ENCODE data around the gene ADAMTS2. TPM values are rescaled to one million over a fixed set of nuclear protein-coding genes. Genes with fewer than 3 reads are reported as not detected.

Gene ADAMTS2
- total RNA-seq, 6 experiments from 2014 or later = 31.5 to 38.4 (median 34.1) TPM

DNA sequence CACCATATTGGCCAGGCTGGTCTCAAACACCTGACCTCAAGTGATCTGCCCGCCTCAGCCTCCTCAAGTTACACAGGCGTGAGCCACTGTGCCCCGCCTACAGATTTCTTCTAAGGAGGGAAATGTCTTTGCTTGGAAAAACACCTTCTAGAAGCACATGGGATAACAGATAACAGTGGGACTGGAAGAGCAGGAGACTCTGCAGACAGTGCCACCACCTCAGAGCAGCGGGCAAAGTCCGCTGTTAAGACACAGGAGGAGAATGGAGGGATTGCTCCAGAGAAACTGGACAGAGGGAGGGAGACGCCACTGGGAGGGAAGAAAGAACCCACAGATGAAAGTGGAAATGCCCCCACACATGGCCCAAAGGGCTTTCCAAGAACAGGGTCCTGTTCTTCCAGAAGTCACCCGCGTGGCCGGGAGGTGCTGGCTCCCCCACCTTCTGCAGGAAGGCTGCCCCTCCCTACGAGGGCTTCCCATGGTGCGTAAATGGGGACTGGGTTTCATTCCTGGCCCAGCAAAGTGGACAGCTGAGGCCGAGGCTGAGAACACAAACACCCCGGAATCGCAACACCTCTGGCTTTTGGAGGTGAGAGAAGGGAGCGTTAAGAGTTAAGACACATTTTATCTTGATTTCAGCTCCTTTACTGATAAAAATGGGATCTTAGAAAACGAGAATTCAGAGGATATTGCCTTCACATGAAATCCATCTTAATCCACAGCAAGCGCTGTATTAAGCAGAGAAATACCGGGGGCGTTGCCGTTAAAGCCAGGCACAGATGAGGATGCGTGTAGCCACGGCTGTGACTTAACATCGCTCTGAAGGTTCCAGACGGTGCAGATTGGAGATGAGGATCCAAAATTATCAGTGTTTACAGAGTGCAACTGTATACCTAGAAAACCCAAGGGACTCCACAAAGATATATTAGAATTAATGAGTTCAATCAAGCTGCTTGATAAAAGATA, 11.2 kb downstream of the ADAMTS2 start:
- Mint-ChIP-seq H3K27ac (no peak overlapping the region), H3K27me3 (ENCODE audit: insufficient read depth) (peaks cover 3% of the 10 kb centered on the region), H3K36me3 (ENCODE audit: low read depth) (no peaks in the 10 kb centered on the region), H3K4me3 (no peak overlapping the region), H3K4me1 (ENCODE audit: low read depth) (peaks cover 12% of the 10 kb centered on the region; the same call in 1 of the 2 replicates), H3K9me3 (no peaks in the 10 kb centered on the region)
- TF ChIP-seq, protein P1, sequence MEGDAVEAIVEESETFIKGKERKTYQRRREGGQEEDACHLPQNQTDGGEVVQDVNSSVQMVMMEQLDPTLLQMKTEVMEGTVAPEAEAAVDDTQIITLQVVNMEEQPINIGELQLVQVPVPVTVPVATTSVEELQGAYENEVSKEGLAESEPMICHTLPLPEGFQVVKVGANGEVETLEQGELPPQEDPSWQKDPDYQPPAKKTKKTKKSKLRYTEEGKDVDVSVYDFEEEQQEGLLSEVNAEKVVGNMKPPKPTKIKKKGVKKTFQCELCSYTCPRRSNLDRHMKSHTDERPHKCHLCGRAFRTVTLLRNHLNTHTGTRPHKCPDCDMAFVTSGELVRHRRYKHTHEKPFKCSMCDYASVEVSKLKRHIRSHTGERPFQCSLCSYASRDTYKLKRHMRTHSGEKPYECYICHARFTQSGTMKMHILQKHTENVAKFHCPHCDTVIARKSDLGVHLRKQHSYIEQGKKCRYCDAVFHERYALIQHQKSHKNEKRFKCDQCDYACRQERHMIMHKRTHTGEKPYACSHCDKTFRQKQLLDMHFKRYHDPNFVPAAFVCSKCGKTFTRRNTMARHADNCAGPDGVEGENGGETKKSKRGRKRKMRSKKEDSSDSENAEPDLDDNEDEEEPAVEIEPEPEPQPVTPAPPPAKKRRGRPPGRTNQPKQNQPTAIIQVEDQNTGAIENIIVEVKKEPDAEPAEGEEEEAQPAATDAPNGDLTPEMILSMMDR (IDR thresholded peaks at IDR 0.05) = no peak
- no peak for DNase-seq

DNA sequence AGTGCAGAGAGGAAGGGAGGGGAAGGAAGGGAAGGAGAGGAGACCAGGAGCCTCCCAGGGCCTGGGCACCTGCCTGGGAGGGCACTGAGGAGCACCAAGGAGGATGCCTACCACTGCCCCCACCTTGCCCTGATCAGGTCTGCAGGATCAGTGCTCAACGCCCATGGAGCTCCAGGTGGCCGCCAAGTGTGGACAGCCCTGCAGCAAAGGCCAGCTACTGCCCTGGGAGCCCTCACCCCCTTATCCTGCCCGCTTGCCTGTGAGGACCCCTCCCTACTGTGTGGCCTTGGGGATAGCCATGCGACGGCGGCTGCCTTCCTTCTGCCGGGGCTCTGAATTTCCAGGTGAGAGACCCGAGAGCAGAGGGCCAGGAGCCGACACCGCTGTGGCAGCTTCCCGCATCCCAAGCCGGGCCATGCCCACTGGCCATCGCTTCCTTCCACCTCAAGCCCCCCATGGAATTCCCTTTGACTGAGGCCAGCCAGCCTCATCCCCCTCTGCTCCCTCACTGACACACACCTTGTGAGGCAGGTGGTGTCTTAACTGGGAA, 12.4 kb downstream of the ADAMTS2 start:
- H3K27me3 Mint-ChIP-seq (ENCODE audit: insufficient read depth) = peaks cover 3% of the 10 kb centered on the region
- H3K4me3 Mint-ChIP-seq = no peak overlapping the region
- DNase-seq = no peak
- peaks cover 13% of the 10 kb centered on the region for H3K4me1 Mint-ChIP-seq (ENCODE audit: low read depth)
- no peak overlapping the region for H3K27ac Mint-ChIP-seq
- H3K36me3 Mint-ChIP-seq (ENCODE audit: low read depth) = peaks cover 2% of the 10 kb centered on the region
- no peaks in the 10 kb centered on the region for H3K9me3 Mint-ChIP-seq
- TF ChIP-seq, protein P1 (IDR thresholded peaks at IDR 0.05) = no peak

DNA sequence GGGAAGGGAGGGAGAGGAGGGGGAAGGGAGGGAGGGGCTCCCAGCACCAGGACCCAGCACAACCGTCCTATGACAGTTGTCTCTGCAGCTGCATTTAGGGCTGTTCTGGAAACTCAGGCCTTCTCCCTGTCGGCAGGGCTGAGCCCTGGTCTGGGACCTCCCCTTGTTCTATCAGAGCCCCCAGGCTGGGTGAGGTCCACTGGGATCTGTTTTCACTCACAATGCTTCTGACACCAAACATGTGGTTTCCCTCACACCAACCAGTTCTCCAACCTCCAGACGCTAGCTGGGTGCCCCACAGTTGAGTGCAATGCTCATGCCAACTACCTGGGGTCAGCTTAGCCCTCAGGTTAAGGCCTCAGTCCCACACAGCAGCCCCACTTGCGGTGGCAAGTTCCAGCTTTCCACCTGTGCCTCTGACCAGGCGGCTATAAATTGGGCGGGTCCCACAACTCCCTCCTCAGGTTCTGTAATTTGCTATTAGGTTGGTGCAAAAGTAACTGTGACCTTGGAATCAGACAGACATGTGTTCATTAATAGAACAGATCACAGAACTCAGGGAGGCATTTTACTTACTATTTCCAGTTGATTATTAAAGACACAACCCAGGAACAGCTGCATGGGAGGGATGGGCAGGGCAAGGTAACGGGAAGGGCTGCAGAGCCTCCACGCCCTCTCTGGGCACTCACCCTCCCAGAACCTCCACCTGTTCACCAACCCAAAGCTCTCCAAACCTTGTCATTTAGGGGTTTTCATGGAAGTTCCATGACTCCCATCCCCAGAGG, 13.5 kb downstream of the ADAMTS2 start:
- Mint-ChIP-seq H3K4me1 (ENCODE audit: low read depth) (peaks cover 23% of the 10 kb centered on the region), H3K36me3 (ENCODE audit: low read depth) (peaks cover 6% of the 10 kb centered on the region), H3K9me3 (no peaks in the 10 kb centered on the region), H3K4me3 (no peak overlapping the region), H3K27me3 (ENCODE audit: insufficient read depth) (no peaks in the 10 kb centered on the region; the same call in 1 of the 2 replicates), H3K27ac (no peak overlapping the region)
- TF ChIP-seq, protein P1 (IDR thresholded peaks at IDR 0.05) = no peak
- no peak for DNase-seq

DNA sequence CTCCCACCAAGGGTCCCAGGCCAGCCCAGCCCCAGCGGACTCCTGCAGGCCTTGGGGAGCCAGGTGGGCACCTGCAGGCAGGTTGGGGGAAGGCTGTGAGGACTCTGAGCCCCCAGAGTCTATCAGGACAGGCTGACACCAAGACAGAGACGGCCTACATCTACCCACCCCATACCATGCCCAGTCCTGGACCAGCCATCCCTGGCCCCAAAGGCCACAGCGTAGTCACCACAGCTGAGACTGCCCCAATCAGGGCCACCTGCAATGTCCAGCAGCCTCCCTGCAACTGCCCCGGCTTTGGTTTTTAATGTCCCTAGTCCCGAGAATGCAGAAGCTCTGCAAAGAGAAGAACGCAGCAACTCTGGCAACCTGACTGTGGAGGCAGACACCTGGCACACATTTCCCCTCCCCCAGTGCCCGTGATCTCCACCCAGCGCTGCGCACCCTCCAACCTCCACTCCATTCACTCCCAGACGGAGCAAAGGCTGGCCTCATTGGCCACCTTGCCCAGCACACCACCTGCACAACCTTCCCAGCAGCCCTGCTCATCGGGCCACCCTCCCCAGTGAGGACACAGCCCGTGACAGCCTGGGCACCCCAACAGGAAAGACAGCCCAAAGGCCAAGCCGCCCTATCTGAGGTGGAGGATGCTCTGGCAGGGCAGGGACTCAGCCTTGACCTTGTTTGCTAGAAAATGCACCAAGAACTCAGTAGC, 14.9 kb downstream of the ADAMTS2 start:
- Mint-ChIP-seq H3K4me1 (ENCODE audit: low read depth) (peaks cover 34% of the 10 kb centered on the region), H3K27me3 (ENCODE audit: insufficient read depth) (no peaks in the 10 kb centered on the region), H3K27ac (no peak overlapping the region), H3K36me3 (ENCODE audit: low read depth) (peaks cover 6% of the 10 kb centered on the region), H3K9me3 (no peaks in the 10 kb centered on the region), H3K4me3 (no peak overlapping the region)
- TF ChIP-seq, protein P1 (IDR thresholded peaks at IDR 0.05) = no peak
- DNase-seq = no peak

DNA sequence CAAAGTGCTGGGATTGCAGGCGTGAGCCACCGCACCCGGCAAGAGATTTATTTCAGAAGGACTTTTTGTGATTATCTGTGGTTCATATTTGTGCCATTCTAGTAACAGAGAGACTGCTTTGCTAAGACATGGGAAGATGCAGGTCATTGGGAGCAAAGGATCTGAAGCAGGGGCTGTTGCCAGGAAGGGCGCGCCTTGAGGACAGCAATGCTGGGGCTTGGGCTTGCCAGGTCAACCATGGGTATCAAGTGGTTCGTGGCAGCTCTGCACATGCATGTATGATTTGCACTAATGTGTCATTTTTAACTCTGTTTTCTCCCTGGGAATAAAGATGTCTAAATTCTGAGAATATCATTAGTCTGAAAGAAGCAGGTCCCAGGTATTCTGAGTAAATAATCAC, 17.0 kb downstream of the ADAMTS2 start:
- Mint-ChIP-seq H3K4me1 (ENCODE audit: low read depth) (peaks cover 34% of the 10 kb centered on the region), H3K27ac (no peak overlapping the region), H3K27me3 (ENCODE audit: insufficient read depth) (no peaks in the 10 kb centered on the region; the same call in 1 of the 2 replicates), H3K4me3 (no peak overlapping the region), H3K36me3 (ENCODE audit: low read depth) (peaks cover 6% of the 10 kb centered on the region), H3K9me3 (no peaks in the 10 kb centered on the region)
- no peak for DNase-seq
- TF ChIP-seq, protein P1 (IDR thresholded peaks at IDR 0.05) = no peak
